ENCODE results near the gene DNAH9.

DNAH9 gene

GRCh38 chr17:11589716-11590115 lies 8.6 kb upstream of the DNAH9 start:
- no peak for DNase-seq (ENCODE audit: low read depth in 1 of 2, low spot score in 1 of 2)

GRCh38 chr17:11601661-11602060 lies 3.4 kb downstream of the DNAH9 start:
- DNase-seq (ENCODE audit: low read depth in 1 of 2, low spot score in 1 of 2): no peak

- DNase-seq (ENCODE audit: low read depth in 1 of 2, low spot score in 1 of 2): no peak
Measured at GRCh38 chr17:11608396-11608795, 10.1 kb downstream of the DNAH9 start.

GRCh38 chr17:11610999-11611566 lies 12.8 kb downstream of the DNAH9 start:
- DNase-seq (ENCODE audit: low read depth in 1 of 2, low spot score in 1 of 2): no peak

- DNase-seq (ENCODE audit: low read depth in 1 of 2, low spot score in 1 of 2): no peak
Measured at GRCh38 chr17:11612956-11613355, 14.7 kb downstream of the DNAH9 start.

GRCh38 chr17:11618861-11619566 lies 20.7 kb downstream of the DNAH9 start:
- DNase-seq (ENCODE audit: low read depth in 1 of 2, low spot score in 1 of 2): no peak

- DNase-seq (ENCODE audit: low read depth in 1 of 2, low spot score in 1 of 2): no peak
Measured at GRCh38 chr17:11622492-11622891, 24.2 kb downstream of the DNAH9 start.

GRCh38 chr17:11624976-11625375 lies 26.7 kb downstream of the DNAH9 start:
- no peak for DNase-seq (ENCODE audit: low read depth in 1 of 2, low spot score in 1 of 2)

- DNase-seq (ENCODE audit: low read depth in 1 of 2, low spot score in 1 of 2): no peak
Measured at GRCh38 chr17:11625878-11626277, 27.6 kb downstream of the DNAH9 start.

GRCh38 chr17:11627301-11627940 lies 29.2 kb downstream of the DNAH9 start:
- DNase-seq (ENCODE audit: low read depth in 1 of 2, low spot score in 1 of 2): no peak

- no peak for DNase-seq (ENCODE audit: low read depth in 1 of 2, low spot score in 1 of 2)
Measured at GRCh38 chr17:11628374-11628773, 30.1 kb downstream of the DNAH9 start.

- DNase-seq (ENCODE audit: low read depth in 1 of 2, low spot score in 1 of 2): no peak
Measured at GRCh38 chr17:11628831-11629230, 30.6 kb downstream of the DNAH9 start.

GRCh38 chr17:11636771-11637170 lies 38.5 kb downstream of the DNAH9 start:
- no peak for DNase-seq (ENCODE audit: low read depth in 1 of 2, low spot score in 1 of 2)

GRCh38 chr17:11637796-11638195 lies 39.5 kb downstream of the DNAH9 start:
- no peak for DNase-seq (ENCODE audit: low read depth in 1 of 2, low spot score in 1 of 2)

GRCh38 chr17:11638700-11639265 lies 40.5 kb downstream of the DNAH9 start:
- no peak for DNase-seq (ENCODE audit: low read depth in 1 of 2, low spot score in 1 of 2)

- DNase-seq (ENCODE audit: low read depth in 1 of 2, low spot score in 1 of 2): no peak
Measured at GRCh38 chr17:11639736-11640462, 41.6 kb downstream of the DNAH9 start.

GRCh38 chr17:11640463-11640814 lies 42.2 kb downstream of the DNAH9 start:
- DNase-seq (ENCODE audit: low read depth in 1 of 2, low spot score in 1 of 2): no peak

GRCh38 chr17:11641521-11642275 lies 43.4 kb downstream of the DNAH9 start:
- no peak for DNase-seq (ENCODE audit: low read depth in 1 of 2, low spot score in 1 of 2)

- DNase-seq (ENCODE audit: low read depth in 1 of 2, low spot score in 1 of 2): no peak
Measured at GRCh38 chr17:11642655-11643054, 44.4 kb downstream of the DNAH9 start.

GRCh38 chr17:11643851-11644250 lies 45.6 kb downstream of the DNAH9 start:
- DNase-seq (ENCODE audit: low read depth in 1 of 2, low spot score in 1 of 2): no peak
